GM18909 (cell line): ENCODE data around the gene COMMD9.

Source experiments
- ATAC-seq: cut with Tn5 transposase; IDR thresholded peaks from one replicate; pipeline ENCODE4 v1.9.1; 2021; ENCODE audit warnings: mild to moderate bottlenecking; ENCODE audit not compliant: unreplicated experiment, poor library complexity

The COMMD9 gene

DNA sequence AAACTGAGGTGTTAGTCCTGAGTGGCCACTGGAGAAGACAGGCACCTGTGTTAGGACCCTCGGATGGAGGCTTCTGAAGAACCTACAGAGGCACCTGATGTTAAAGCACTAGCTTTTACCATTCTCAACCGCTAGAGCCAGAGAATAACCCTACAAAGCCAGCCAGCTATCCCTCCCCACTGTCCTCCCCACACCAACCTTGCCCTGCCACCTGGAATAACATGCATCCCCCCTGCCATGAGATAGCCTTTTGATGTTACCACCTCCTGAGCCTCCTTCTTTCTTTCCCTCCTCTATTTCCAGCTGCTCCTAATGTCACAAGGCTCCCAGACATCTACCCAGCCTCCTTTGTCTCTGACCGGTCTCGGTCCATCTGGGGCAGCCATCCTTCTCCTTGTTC, 28.1 kb downstream of the COMMD9 start:
- ATAC-seq = no peak

DNA sequence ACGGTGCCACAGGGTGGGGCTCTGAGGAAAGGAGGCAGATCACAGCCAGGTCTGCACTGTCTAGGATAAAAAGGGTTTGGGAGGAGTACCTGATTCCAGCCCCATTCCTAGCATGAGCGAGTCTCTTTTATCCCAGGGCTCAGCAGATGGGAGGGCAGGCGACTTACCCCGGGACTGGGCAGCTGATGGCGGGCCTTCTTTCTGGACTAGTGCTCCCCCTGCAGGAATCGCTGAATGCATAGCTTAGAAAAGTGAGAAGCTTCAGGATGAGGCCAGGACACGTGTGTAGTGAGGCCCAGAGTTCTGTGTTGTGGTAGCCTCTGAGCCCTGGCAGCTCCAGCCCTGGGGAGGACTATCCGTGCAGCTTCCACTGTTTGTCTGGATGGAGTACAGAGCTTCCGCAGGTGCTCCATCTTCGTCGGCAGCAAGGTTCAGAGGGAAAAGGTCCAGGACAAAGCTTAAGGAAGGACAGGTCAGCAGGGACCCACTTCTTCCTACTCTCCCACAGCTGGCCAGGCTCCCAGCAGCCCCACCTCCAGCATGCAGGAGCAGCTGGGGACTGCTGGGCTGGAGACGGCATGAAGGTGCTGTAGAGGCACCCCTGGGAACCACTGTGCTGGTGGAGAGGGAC, 30.4 kb downstream of the COMMD9 start:
- ATAC-seq = no peak

- ATAC-seq = no peak
Observed at GRCh38 chr11:36257351-36257750, 31.9 kb downstream of the COMMD9 start.

DNA sequence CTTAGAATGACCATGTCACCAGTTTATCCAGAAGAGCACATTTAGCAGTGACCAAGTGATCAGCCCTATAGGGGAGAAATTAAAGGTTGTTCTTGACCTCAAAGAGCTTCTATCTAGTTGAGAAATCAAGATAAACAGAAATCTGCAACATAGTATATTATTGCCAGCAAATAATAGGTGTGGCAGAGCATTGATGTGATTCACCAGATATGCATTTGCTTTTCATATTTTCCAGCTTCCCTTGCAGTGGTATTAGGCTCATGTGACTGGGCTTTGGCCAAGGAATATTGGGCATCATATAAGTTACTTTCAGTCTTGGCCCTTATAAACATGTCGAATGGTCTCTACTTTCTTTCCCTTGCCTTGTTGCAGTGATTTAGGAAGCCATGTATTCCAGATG, 34.5 kb downstream of the COMMD9 start:
- no peak for ATAC-seq

DNA sequence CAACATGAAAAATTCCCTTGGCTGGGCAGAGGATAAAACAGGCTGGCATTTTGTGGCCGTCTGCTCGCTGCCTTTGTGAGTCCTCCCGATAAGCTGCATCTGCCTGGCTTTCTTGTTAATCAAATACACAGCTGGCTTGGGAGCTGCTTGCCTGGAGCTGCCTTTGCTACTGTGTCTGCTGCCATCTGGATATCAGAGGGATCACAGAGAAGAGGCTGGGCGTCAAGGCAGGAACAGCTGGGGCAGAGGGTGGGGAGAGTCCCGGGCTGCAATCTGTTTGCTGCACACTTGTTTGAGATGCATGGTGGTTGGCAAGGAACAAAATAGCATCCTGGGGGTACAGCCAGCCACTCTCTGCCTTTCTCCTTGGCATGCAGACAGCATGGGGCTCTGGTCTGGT, 36.0 kb downstream of the COMMD9 start:
- no peak for ATAC-seq

DNA sequence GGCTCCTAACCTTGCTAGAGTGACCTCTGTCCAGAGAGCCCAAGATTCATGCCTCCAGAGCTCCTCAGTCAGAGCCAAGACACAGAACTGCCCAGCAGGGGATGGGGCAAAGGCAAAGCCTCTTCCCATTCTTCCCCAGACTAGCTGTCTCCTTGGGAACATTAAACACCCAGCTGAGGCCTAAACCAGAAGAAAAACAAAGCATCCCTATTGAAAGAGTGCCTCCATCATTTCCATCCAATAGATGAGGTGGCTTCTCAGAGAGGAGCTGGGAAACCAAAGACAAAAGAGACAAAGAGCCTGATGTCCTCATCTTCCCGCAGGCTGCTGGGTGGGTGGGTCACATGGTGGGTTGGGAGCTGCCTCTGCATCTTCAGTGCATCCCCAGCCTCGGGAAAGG, 37.4 kb downstream of the COMMD9 start:
- no peak for ATAC-seq

DNA sequence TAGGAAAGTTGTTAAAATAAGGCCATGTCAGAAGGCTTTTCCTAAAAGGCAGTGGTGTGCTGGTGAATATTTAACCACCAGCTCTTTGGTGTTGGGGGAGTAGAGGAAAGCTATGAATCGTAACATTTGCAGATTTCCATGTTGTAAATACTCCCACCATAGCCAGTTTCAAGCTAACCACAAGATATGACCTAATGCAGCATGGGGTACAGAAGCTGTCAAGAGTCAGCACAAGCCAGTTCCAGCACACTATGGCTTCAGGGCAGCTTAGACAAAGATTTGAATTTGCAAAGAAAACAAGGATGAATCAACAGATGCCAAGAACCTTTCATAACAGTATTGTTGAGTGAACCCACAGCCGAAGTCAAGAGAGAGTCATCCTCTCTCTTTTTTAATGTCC, 40.0 kb downstream of the COMMD9 start:
- ATAC-seq = peak; percentile 74

GRCh38 chr11:36248436-36248835, 40.8 kb downstream of the COMMD9 start:
- no peak for ATAC-seq

DNA sequence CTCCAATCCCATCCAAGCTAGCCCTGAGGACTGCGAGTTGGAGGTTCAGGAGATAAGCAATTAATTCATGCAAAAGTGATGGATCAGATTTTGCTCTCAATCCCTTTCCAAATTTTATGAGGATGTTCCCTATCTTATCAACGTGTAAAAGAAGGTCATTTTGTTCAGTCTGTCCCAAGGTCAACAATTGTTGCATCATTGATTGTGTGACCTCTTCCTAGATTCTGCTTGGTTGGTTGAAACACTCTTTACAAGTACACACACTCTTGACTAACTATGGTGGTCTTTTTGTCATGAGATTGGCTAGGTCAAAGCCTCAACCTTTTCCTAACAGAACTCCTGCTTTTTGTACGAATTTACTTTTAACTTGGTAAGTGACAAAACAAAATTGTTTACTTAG, 41.7 kb downstream of the COMMD9 start:
- ATAC-seq = no peak

- ATAC-seq = no peak
Observed at GRCh38 chr11:36243641-36244040, 45.6 kb downstream of the COMMD9 start.

- ATAC-seq = no peak
Observed at GRCh38 chr11:36241497-36241896, 47.7 kb downstream of the COMMD9 start.

DNA sequence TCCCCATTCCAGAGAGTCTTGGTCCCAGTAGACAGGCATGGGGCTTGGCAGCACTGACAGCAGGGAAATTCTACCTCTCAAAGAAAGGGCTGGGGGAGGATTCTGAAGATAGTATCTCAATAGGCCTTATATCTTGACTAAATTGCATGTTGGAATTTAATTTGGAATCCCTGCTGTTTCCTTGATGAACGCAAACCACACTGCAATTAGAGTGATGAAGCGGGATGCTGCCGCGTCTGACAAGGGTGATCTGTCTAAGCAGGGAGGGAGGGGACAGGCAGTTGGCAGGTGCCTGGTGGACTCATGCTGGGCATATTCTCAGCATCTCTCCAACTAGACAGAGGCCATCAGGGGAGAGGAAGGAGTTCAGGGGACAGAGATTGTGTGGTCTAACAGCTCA, 48.4 kb downstream of the COMMD9 start:
- no peak for ATAC-seq

GRCh38 chr11:36240173-36240572, 49.1 kb downstream of the COMMD9 start:
- no peak for ATAC-seq

DNA sequence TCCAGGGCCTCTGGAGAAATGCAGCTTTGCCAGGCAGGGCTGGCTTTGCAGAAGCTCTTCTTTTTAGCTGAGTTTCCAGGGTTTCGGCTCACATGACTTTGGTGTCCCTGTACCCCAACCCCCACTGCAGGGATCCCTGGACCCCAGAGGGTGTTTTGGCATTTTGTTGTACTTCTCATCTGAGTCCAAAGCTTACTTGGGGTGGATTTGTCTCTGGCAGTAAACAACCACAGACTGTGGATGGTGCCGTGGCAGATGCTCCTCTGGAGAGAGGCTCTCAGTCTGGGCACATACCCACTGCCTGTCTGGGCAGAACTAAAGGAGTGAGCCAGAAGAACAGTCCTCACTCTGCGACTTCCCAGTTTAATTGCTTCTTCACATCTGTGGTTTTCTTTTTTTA, 49.6 kb downstream of the COMMD9 start:
- no peak for ATAC-seq

GRCh38 chr11:36238881-36239280, 50.3 kb downstream of the COMMD9 start:
- no peak for ATAC-seq

GRCh38 chr11:36238036-36238631, 51.1 kb downstream of the COMMD9 start:
- no peak for ATAC-seq

- no peak for ATAC-seq
Observed at GRCh38 chr11:36237391-36237790, 51.8 kb downstream of the COMMD9 start.

GRCh38 chr11:36235750-36236149, 53.5 kb downstream of the COMMD9 start:
- ATAC-seq = no peak

DNA sequence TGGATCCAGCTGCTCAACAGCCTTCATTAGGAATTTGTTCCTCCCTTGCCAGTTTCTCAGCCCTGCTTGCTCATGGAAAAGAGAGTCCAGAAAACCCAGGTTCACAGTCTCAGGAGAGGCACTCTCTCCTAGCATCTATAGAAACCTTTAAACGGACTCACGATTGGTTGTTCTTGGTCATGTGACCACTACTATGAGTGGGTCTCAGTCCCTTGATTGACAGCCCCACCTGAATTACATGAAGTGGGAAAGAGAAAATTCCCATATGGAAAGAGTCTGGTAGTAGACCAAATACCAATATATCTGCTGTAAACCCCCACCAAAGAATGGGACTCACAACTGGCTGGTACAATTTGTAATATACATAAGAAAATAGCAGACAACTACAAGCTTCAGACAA, 54.4 kb downstream of the COMMD9 start:
- ATAC-seq = no peak

DNA sequence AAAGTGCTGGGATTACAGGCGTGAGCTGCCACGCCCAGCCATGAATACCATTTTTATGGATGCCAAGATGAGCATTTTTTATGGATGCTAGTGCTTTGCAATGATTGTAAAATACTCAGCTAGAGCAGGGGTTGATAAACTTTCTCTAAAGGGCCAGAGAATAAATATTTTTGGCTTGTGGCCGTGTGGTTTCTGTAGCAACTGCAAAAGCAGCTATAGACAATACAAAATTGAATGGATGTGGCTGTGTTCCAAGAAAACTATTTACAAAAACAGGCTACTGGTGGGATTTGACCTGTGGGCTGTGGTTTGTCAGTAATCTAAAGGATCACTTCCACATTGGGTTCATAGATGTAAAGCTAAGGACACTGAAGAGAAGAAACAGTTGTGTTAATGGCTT, 56.0 kb downstream of the COMMD9 start:
- no peak for ATAC-seq

GRCh38 chr11:36230779-36231699, 58.2 kb downstream of the COMMD9 start:
- no peak for ATAC-seq
